Naive B cell (primary cell): ENCODE results near the gene HSPBAP1. TPM values are rescaled to one million over a fixed set of nuclear protein-coding genes. Genes with fewer than 3 reads are reported as not detected.

Experiments
- polyA plus RNA-seq, 6 donors: library from polyadenylated mRNA; unstranded; fragments of 300-500 nt; fragmentation: Illumina TruSeq; gene quantifications; one replicate each; pipeline ENCODE4 v1.2.3, GENCODE V29; 2021; ENCODE audit warnings: low read depth in 6 of 6

Gene HSPBAP1
- polyA plus RNA-seq, 6 donors from 2014 or later, result 8.6 to 14.7 (median 10.7) TPM

Other genes starting within 250 kb of the HSPBAP1 start
- 10 to 100 TPM; 13.1 to 26.2 (median 18.8) TPM for gene PARP9, start 229.5 kb downstream of the HSPBAP1 start, polyA plus RNA-seq
- 10 to 100 TPM; 10.9 to 34.1 (median 27.0) TPM for gene DTX3L, start 229.5 kb downstream of the HSPBAP1 start, polyA plus RNA-seq
- 10 to 100 TPM; 10.9 to 24.4 (median 17.8) TPM for gene PARP15, start 216.2 kb downstream of the HSPBAP1 start, polyA plus RNA-seq
- gene PARP14, start 113.0 kb downstream of the HSPBAP1 start, polyA plus RNA-seq, result 10 to 100 TPM in 5 of 6 donors, 1 to 10 TPM in 1; 5.9 to 45.2 (median 34.2) TPM
- gene SLC49A4, start 1.2 kb upstream of the HSPBAP1 start, polyA plus RNA-seq, result 1 to 10 TPM; 3.0 to 5.4 (median 4.3) TPM
- not detected for gene SEMA5B, start 233.9 kb upstream of the HSPBAP1 start, polyA plus RNA-seq